Stimulated activated naive CD8-positive, alpha-beta T cell treated with anti-CD3 and anti-CD28 coated beads, Interleukin-15, Interleukin-2, amounts not matched to agents 100 ng/mL and 50 ng/mL, for 24 hours (primary cell): Measurements from ENCODE around the gene VSTM2A.
"Not testable (repeated sequence)": the region's sequence is repeated elsewhere in the genome, so short reads cannot be mapped to it uniquely, and the experiment has no call there.

ENCODE experiments used
- H3K27ac Mint-ChIP-seq: one replicate; pipeline ENCODE4 v1.8.0; 2021; ENCODE audit warnings: mild to moderate bottlenecking, mixed read lengths
- H3K27me3 Mint-ChIP-seq: one replicate; pipeline ENCODE4 v1.8.0; 2021; ENCODE audit warnings: mixed read lengths
- H3K36me3 Mint-ChIP-seq: one replicate; pipeline ENCODE4 v1.8.0; 2021; ENCODE audit warnings: low read depth, mixed read lengths
- H3K4me1 Mint-ChIP-seq: one replicate; pipeline ENCODE4 v1.8.0; 2021; ENCODE audit warnings: low read depth, mixed read lengths
- H3K4me3 Mint-ChIP-seq: one replicate; pipeline ENCODE4 v1.8.0; 2021; ENCODE audit warnings: mild to moderate bottlenecking, mixed read lengths
- H3K9me3 Mint-ChIP-seq: one replicate; pipeline ENCODE4 v1.8.0; 2021; ENCODE audit warnings: mixed read lengths

VSTM2A gene, protein sequence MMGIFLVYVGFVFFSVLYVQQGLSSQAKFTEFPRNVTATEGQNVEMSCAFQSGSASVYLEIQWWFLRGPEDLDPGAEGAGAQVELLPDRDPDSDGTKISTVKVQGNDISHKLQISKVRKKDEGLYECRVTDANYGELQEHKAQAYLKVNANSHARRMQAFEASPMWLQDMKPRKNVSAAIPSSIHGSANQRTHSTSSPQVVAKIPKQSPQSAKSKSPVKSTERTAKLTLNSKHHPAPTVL

DNA sequence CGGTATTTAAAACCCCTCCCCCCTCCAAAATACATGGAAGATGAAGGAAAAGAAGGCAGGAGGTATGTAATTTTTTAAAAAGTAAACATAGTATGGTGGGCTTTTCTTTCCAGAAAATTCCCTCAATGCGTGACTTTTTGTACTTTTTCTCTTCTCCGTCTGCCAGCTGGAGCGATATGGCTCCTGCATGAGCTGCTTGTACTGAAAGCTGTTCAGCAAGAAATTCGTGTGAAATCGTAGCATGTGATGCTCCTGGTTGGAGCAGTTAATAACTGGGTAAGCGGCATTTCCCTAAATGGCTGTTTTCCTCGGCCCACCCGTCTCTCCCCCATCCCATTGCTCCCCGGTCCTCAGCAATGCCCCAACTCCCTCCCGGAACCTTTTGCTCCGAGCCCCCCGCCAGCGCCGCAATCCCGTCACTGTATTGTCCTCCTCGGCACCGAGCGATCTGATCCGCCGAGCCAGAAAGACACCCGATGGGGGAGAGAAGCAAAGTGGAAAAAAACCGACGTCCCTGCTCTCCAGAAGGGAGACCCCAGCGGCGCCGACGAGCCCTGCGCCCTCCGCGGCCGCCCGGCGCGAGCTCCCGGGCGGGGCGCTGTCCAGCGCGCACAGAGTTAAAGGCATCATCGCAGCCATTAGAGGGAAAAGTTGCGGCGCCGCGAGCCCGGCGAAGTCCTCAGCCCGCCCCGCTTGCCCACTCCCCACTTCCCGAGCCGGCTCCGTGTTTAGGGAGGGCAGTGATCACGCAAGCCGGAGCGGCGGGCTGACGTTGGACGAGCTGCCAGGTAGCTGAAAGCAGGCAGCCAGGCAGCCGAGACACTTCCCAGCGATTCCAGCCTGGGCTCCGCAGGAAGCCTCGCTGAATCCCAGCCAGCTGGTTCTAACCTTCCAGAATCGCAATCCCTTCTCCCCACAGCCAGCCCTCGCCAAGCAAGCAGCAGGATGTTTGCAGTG lies at the start of gene VSTM2A:
TSS of gene VSTM2A (plus strand) at position 707 of the 957 bp plus-strand sequence. CDS start 356 bp downstream, outside the sequence.
- Mint-ChIP-seq H3K9me3 (peaks cover 11% of the 10 kb centered on the region), H3K36me3 (peaks cover 6% of the 10 kb centered on the region), H3K4me3 (no peak within 1 kb of the TSS), H3K4me1 (no peaks in the 10 kb centered on the region), H3K27ac (no peak within 1 kb of the TSS), H3K27me3 (peaks cover 34% of the 10 kb centered on the region)

DNA sequence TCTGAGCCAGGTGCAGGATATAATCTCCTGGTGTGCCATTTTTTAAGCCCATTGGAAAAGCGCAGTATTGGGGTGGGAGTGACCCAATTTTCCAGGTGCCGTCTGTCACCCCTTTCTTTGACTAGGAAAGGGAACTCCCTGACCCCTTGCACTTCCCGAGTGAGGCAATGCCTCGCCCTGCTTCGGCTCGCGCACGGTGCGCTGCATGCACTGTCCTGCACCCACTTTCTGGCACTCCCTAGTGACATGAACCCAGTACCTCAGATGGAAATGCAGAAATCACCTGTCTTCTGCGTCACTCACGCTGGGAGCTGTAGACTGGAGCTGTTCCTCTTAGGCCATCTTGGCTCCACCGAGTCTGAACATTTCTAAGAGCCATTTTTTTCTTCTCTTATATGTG lies 37.6 kb upstream of the VSTM2A start:
- not testable (repeated sequence) for H3K4me3 Mint-ChIP-seq, H3K36me3 Mint-ChIP-seq, H3K4me1 Mint-ChIP-seq, H3K27me3 Mint-ChIP-seq, H3K27ac Mint-ChIP-seq, H3K9me3 Mint-ChIP-seq

DNA sequence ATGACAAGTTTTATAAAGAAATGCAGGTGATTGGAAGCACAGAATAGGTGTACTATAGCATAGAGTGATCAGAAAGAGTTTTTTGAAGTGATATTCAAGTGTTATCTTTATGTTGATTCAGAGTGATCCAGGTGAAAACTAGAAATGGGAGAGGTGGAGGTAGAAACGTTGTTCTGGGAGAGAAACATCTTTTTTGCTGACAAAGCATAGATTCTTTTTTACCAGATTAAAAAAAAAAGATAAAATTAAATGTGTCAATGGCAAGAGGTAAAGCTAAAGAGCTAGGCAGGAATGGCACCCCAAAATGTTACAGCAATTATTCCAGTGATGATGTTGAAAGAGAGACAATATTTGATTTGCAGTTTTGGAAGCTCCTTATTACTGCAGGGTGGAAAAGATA lies 12.6 kb upstream of the VSTM2A start:
- H3K27me3 Mint-ChIP-seq: no peaks in the 10 kb centered on the region
- H3K4me1 Mint-ChIP-seq: no peaks in the 10 kb centered on the region
- peaks cover 15% of the 10 kb centered on the region for H3K9me3 Mint-ChIP-seq
- no peak overlapping the region for H3K4me3 Mint-ChIP-seq
- H3K36me3 Mint-ChIP-seq: no peaks in the 10 kb centered on the region
- H3K27ac Mint-ChIP-seq: no peak overlapping the region

DNA sequence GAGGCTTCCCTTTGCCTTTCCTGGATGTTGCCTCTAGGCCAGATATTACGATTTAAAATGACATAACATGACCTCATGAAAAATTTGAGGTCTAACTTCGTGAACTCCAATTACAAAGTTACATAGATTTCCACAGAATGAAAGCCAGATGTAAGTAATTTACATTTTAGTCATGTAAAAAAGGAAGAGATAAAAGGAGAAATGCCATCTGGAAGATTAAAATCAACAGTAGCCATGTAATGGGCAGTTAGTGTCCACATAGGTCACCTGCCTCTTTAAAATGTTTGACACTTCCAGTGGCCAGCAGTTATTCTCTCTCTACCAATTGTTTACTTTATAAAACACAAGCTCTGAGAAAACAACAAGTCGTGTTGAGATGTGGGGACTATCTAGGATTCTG lies 4.1 kb upstream of the VSTM2A start:
- Mint-ChIP-seq H3K36me3 (no peaks in the 10 kb centered on the region), H3K27ac (no peak overlapping the region), H3K4me3 (no peak overlapping the region), H3K4me1 (no peaks in the 10 kb centered on the region), H3K27me3 (peaks cover 18% of the 10 kb centered on the region), H3K9me3 (peaks cover 9% of the 10 kb centered on the region)

DNA sequence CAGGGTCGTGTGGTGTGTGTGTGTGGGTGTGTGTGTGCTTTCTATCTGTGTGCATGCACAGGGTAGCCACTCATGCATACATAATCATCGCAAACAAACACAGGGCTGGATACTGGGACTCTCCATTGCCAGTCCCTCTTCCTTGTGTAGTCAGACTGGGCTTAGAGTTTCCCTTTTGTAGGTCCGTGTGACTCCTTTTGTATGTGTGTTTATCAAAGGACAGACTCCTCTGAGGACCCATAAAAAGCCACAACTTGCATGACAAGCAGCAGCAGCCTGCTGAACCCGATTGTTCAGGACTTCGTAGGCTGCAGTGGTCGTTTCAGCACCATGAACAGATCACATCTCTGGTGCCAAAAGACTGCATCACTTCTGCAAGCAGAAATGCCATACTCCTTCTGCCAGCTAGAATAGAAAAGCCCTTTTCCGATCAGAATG lies 895 bp downstream of the VSTM2A start:
- H3K4me1 Mint-ChIP-seq: no peaks in the 10 kb centered on the region
- no peak overlapping the region for H3K27ac Mint-ChIP-seq
- peaks cover 6% of the 10 kb centered on the region for H3K36me3 Mint-ChIP-seq
- peaks cover 34% of the 10 kb centered on the region for H3K27me3 Mint-ChIP-seq
- no peak overlapping the region for H3K4me3 Mint-ChIP-seq
- peaks cover 11% of the 10 kb centered on the region for H3K9me3 Mint-ChIP-seq

DNA sequence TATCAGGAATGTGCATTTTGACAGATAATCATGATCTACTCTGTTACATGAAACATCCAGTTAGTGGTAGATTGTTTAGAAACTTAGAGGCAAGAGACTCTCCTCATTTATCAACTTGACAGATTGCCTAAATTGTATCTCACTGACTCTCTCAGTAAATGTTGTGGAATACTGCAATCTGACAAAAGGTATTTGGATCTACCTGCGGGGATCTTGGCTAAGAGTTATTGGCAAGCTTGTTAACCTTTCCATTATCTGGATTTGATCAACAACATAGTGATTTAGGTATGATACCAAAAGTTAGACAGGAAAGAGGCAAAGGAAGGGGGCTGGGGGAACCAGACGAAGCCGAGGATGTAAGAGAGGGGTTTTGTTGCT lies 2.0 kb downstream of the VSTM2A start:
- Mint-ChIP-seq H3K4me1 (no peaks in the 10 kb centered on the region), H3K27ac (no peak overlapping the region), H3K4me3 (no peak overlapping the region), H3K27me3 (peaks cover 34% of the 10 kb centered on the region), H3K9me3 (peaks cover 11% of the 10 kb centered on the region), H3K36me3 (peaks cover 6% of the 10 kb centered on the region)

DNA sequence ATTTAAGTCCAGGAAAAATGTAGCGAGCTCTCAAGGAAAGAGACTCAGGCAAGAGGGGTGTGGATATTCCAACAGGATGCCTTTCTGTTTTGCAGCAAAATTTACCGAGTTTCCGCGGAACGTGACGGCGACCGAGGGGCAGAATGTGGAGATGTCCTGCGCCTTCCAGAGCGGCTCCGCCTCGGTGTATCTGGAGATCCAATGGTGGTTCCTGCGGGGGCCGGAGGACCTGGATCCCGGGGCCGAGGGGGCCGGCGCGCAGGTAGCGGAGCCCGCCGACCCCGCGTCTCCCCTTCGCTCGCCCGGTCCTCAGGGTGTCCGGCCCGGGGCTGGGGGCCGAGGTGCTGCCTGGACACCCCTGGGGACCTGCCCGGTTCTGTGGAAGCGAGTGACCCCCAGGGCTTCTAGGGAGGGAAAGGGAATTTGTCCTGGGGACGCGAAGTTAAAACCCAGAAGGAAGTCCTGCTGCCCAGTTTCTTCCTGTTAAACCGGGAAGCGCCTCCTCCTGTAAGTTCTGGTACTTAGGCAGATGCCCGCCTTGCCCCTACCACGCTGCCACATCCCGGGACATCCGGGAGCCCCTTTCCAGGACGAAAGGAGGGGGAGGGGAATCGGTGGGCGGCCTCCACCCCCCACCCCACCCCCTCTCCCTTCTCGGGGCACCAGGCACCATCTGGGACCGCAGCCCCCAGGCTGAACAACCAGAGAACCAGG lies 2.5 kb downstream of the VSTM2A start:
- Mint-ChIP-seq H3K27me3 (peaks cover 34% of the 10 kb centered on the region), H3K4me3 (no peak overlapping the region), H3K9me3 (peaks cover 11% of the 10 kb centered on the region), H3K27ac (no peak overlapping the region), H3K36me3 (peaks cover 6% of the 10 kb centered on the region), H3K4me1 (no peaks in the 10 kb centered on the region)

DNA sequence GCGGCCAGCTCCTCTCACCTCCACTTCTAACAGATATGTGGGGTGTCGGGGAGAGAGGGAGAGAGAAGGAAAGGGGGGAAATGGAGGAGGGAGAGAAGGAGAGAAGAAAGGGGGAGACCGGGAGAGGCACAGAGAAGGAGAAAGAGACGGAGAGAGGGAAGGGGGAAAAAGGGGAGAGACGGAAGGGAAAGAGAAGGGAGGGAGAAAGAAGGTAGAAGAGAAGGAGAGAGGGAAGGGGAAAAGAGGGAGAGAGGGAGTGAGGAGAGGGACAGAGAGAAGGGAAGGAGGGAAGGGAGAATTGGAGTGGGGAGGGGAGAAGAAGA lies 3.0 kb downstream of the VSTM2A start:
- Mint-ChIP-seq H3K36me3 (peaks cover 6% of the 10 kb centered on the region), H3K4me1 (no peaks in the 10 kb centered on the region), H3K27me3 (peaks cover 34% of the 10 kb centered on the region), H3K27ac (no peak overlapping the region), H3K4me3 (no peak overlapping the region), H3K9me3 (peaks cover 11% of the 10 kb centered on the region)

DNA sequence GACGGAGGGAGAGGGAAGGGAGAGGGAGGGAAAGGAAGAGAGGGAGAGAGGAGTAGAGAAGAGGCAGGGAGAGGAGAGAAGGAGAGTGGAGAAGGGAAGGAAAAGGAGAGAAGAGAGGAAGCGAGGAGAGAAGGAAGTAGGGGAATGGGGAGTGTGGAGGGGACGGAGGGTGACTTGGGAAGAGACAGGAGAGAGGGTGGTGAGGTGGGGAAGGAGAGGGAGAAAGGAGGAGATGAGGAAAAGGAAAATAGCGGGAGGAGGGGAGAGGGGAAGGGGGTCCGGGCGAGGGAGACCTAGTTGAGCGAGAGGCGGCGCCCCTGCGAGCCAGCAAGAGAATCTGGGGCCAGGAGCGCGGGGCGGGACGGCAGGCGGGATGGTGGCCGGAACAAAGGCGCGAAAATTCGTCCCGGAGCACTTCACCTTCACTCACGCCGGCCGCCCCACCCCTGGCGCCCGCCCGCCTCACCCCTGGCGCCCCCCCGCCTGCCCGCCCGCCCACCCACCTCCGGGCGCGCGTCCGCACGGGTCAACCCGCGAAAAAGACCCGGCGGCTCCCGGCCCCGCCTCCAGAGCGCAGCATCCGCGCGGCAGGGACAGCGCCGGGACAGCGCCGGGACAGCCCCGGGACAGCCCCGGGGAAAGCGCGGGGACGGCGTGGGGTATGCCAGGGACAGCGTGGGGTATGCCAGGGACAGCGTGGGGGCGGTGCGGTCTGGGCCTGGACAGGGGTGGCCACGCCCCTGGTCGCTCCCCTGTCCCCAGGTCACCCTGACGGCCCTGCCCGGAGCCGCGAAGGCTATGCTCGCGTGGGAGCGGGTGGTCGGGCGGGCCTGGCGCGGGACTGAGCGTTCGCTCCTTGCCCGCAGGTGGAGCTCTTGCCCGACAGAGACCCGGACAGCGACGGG lies 4.2 kb downstream of the VSTM2A start:
- H3K36me3 Mint-ChIP-seq: peaks cover 6% of the 10 kb centered on the region
- H3K4me3 Mint-ChIP-seq: no peak overlapping the region
- H3K27ac Mint-ChIP-seq: no peak overlapping the region
- H3K27me3 Mint-ChIP-seq: peaks cover 32% of the 10 kb centered on the region
- H3K9me3 Mint-ChIP-seq: peaks cover 11% of the 10 kb centered on the region
- no peaks in the 10 kb centered on the region for H3K4me1 Mint-ChIP-seq

DNA sequence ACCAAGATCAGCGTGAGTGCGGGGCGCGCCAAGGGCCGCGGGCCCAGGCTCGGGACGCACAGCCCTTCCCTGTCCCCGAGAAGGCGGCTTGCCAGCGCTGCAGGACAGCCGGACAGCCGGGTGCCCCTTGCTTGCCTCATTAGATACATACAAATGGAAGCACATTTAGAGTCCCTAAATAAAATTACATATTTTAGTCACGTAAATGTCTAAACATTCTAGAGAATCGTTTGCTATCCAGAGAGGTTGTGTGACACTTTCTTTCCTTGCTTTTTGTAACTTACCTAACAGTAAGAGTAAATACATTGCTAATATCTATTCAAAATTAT lies 4.8 kb downstream of the VSTM2A start:
- Mint-ChIP-seq H3K36me3 (peaks cover 6% of the 10 kb centered on the region), H3K27me3 (peaks cover 26% of the 10 kb centered on the region), H3K4me1 (no peaks in the 10 kb centered on the region)

DNA sequence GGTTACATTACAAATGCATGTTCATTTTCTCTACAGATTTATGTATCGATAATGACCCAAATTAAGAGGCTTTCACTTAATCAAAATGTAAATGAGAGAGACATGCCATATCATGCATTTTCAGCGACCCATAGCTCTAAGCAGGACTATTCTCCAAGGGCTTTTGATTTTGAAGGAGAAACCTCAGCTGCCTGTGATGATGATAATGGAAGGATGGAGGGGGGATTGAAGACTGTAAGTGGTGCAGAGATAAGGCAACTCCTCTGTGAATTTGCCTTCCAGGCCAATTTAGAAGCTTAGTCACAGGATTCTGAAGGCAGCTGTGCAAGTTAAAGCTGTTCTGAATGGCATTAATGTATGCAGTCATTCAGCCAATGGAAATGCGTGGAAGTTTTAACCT lies 8.3 kb downstream of the VSTM2A start:
- Mint-ChIP-seq H3K27me3 (peaks cover 3% of the 10 kb centered on the region), H3K36me3 (no peaks in the 10 kb centered on the region), H3K27ac (no peak overlapping the region), H3K9me3 (no peaks in the 10 kb centered on the region), H3K4me1 (no peaks in the 10 kb centered on the region), H3K4me3 (no peak overlapping the region)

More for the DNA sequence above, 4.8 kb downstream of the VSTM2A start:
- peaks cover 11% of the 10 kb centered on the region for H3K9me3 Mint-ChIP-seq
- no peak overlapping the region for H3K4me3 Mint-ChIP-seq
- H3K27ac Mint-ChIP-seq: no peak overlapping the region

DNA sequence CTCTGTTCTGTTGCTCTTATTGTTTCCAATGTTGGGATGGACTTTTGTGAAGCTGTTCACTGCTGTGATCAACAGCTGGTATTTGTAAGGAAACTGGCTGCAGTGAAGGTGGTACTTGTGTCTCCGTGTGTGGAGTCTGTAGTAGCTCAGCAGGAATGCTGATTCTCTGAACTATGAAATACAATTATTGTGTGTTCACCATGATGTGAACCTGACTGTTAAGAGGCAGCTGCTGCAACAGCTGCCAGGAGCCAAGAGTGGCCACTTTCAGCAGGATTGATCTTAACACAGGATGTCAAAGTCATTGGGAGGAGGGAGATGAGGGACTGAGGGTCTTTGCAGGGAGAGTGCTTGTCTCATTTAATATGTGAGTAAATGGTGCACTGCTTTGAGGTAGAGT lies 13.9 kb downstream of the VSTM2A start:
- Mint-ChIP-seq H3K4me1 (no peaks in the 10 kb centered on the region), H3K4me3 (no peak overlapping the region), H3K9me3 (no peaks in the 10 kb centered on the region), H3K27me3 (no peaks in the 10 kb centered on the region), H3K36me3 (no peaks in the 10 kb centered on the region), H3K27ac (no peak overlapping the region)

DNA sequence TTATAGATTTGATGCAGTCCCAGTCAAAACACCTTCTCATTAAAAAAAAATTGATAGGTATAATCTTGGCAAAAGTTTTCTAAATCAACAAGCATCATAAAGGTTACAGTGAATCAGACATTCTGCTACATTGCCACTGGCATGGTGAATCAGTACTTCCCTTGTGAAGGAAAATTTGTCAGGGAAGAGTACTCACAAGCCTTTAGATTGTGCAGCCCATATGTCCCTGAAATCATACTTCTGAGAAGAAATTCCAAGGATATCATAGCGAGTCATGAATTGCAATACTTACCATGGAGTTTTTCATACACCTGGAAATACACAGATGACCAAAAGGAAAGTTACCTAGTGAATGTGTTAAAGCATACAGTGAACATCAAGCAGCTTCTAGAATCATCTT lies 17.2 kb downstream of the VSTM2A start:
- Mint-ChIP-seq H3K4me3 (no peak overlapping the region), H3K4me1 (no peaks in the 10 kb centered on the region), H3K27ac (no peak overlapping the region), H3K9me3 (no peaks in the 10 kb centered on the region), H3K36me3 (no peaks in the 10 kb centered on the region), H3K27me3 (no peaks in the 10 kb centered on the region)

DNA sequence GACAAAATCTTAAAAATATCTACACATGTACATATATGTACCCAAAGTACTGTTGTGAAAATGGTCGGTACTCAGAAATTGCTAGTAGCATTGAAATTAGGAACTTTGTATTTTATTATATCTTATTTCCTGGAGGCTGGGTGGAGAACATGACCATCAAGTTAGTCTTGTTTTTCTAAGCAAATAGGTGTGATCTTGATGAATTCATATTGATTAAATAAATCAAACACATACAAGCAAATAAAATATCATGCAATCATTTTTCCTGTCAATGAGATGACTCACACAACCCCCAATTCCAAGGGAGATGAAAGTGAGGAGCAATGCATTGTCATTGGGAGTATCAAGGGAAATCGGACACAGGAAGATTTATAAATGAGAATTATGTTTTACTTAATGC lies 18.0 kb downstream of the VSTM2A start:
- Mint-ChIP-seq H3K27ac (no peak overlapping the region), H3K4me3 (no peak overlapping the region), H3K9me3 (no peaks in the 10 kb centered on the region), H3K27me3 (no peaks in the 10 kb centered on the region), H3K4me1 (no peaks in the 10 kb centered on the region), H3K36me3 (no peaks in the 10 kb centered on the region)
